H1 (cell line): ENCODE measurements around the gene COL5A3. TPM values are rescaled to one million over a fixed set of nuclear protein-coding genes. Genes with fewer than 3 reads are reported as not detected.

ENCODE experiments used
- CTCF ChIA-PET: fragments of 300-600 bp; sonication (Branson Sonifier 250); formaldehyde crosslinking; loops from one replicate; lab custom pipeline; 2021; ENCODE audit not compliant: partially characterized antibody; lab: Charles Lee
- POLR2A ChIA-PET: fragments of 300-600 bp; sonication (Branson Sonifier 250); formaldehyde crosslinking; loops from one replicate; lab custom pipeline; 2021; ENCODE audit warnings: inconsistent platforms; ENCODE audit not compliant: partially characterized antibody; lab: Charles Lee
- DNase-seq, 2 experiments: peaks; one replicate each; pipeline versions ENCODE4 v3.0.0 to v3.0.0-alpha.2; 2010 to 2022; ENCODE audit warnings: low spot score in 2 of 2, low read depth in 1 of 2, mixed read lengths in 1 of 2
- FAIRE-seq: peaks from 2 replicates; lab custom pipeline; 2011; peaks lifted over from hg19 to GRCh38; lab: Jason Lieb, UNC
- H2AFZ ChIP-seq: 2 replicates; pipeline ENCODE4 v1.8.1; 2012; ENCODE audit warnings: low read length, inconsistent platforms
- H2AK5ac ChIP-seq: 2 replicates; pipeline ENCODE4 v1.6.1; 2013; ENCODE audit warnings: low read depth, low read length
- H2BK120ac ChIP-seq: replicated peaks from 2 replicates; pipeline ENCODE3; 2013; ENCODE audit warnings: low read depth, low read length, inconsistent platforms
- H2BK12ac ChIP-seq: 2 replicates; pipeline ENCODE4 v1.6.1; 2013; ENCODE audit warnings: low read depth, low read length
- H2BK15ac ChIP-seq: 2 replicates; pipeline ENCODE4 v1.6.1; 2013; ENCODE audit warnings: low read length
- H2BK20ac ChIP-seq: 2 replicates; pipeline ENCODE4 v1.6.1; 2013; ENCODE audit warnings: low read length
- H2BK5ac ChIP-seq: 2 replicates; pipeline ENCODE4 v1.6.1; 2013; ENCODE audit warnings: low read depth, low read length
- H3K14ac ChIP-seq: 2 replicates; pipeline ENCODE4 v1.6.1; 2013; ENCODE audit warnings: inconsistent platforms; ENCODE audit not compliant: insufficient read length
- H3K18ac ChIP-seq: 2 replicates; pipeline ENCODE4 v1.6.1; 2013; ENCODE audit warnings: low read length; ENCODE audit errors: extremely low read depth
- H3K23ac ChIP-seq: 2 replicates; pipeline ENCODE4 v1.6.1; 2013; ENCODE audit warnings: inconsistent platforms; ENCODE audit not compliant: insufficient read length
- H3K23me2 ChIP-seq: 2 replicates; pipeline ENCODE4 v1.6.1; 2013; ENCODE audit warnings: low read depth, low read length
- H3K27ac ChIP-seq: 2 replicates; pipeline ENCODE4 v1.6.1; 2011; ENCODE audit warnings: low read depth, low read length, inconsistent platforms
- H3K27me3 ChIP-seq, 4 experiments: replicated peaks in 1 of 4; 1 replicate in 1 of 4; 2 replicates in 3 of 4; pipeline versions ENCODE4 v1.6.1 to v1.8.1; 2011 to 2013; ENCODE audit warnings: low read length in 3 of 4, mild to moderate bottlenecking in 3 of 4, inconsistent platforms in 2 of 4, mixed read lengths in 2 of 4, moderate library complexity in 1 of 4; ENCODE audit not compliant: control insufficient read depth in 3 of 4, insufficient read depth in 3 of 4; ENCODE audit errors: extremely low read depth in 1 of 4
- H3K36me3 ChIP-seq, 4 experiments: 2 replicates each; pipeline versions ENCODE4 v1.6.1 to v1.8.1; 2011 to 2013; ENCODE audit warnings: mild to moderate bottlenecking in 4 of 4, low read length in 3 of 4, moderate library complexity in 2 of 4, control low read depth in 1 of 4, inconsistent platforms in 1 of 4; ENCODE audit not compliant: insufficient read depth in 4 of 4, control insufficient read depth in 2 of 4
- H3K4ac ChIP-seq: replicated peaks from 2 replicates; pipeline ENCODE3; 2013; ENCODE audit warnings: low read length, low read depth, mixed read lengths, inconsistent platforms; ENCODE audit not compliant: insufficient read length
- H3K4me1 ChIP-seq, 4 experiments: replicated peaks in 1 of 4; 1 replicate in 1 of 4; 2 replicates in 3 of 4; pipeline versions ENCODE4 v1.6.1 to v1.8.1; 2011 to 2013; ENCODE audit warnings: low read length in 3 of 4, inconsistent platforms in 2 of 4, mixed read lengths in 1 of 4; ENCODE audit not compliant: insufficient read depth in 4 of 4, control insufficient read depth in 3 of 4
- H3K4me2 ChIP-seq, 2 experiments: 2 replicates each; pipeline versions ENCODE4 v1.6.1 to v1.8.1; 2011 to 2013; ENCODE audit warnings: low read depth in 2 of 2, low read length in 2 of 2, control low read depth in 1 of 2, inconsistent platforms in 1 of 2, mild to moderate bottlenecking in 1 of 2; ENCODE audit not compliant: insufficient read depth in 1 of 2
- H3K4me3 ChIP-seq, 4 experiments: fragments of 200-600, 300-600 bp in 1 of 4; sonication (generic), shearing (Covaris generic), sonication (Bioruptor Twin) in 1 of 4; 2 replicates each; pipeline versions ENCODE4 v1.5.1 to v1.8.1; 2011 to 2016; ENCODE audit warnings: low read length in 4 of 4, low read depth in 3 of 4, control low read depth in 2 of 4, inconsistent platforms in 2 of 4, mild to moderate bottlenecking in 2 of 4, mixed read lengths in 1 of 4, moderate library complexity in 1 of 4; ENCODE audit not compliant: insufficient read depth in 2 of 4; ENCODE audit errors: extremely low read depth in 1 of 4
- H3K56ac ChIP-seq: replicated peaks from 2 replicates; pipeline ENCODE3; 2013; ENCODE audit warnings: low read depth, mild to moderate bottlenecking, mixed read lengths, low read length, inconsistent platforms; ENCODE audit not compliant: insufficient read length
- H3K79me1 ChIP-seq: 2 replicates; pipeline ENCODE4 v1.6.1; 2013; ENCODE audit warnings: low read depth, low read length, control low read depth
- H3K79me2 ChIP-seq, 2 experiments: 2 replicates each; pipeline versions ENCODE4 v1.6.1 to v1.8.1; 2012 to 2013; ENCODE audit warnings: low read length in 2 of 2, mild to moderate bottlenecking in 2 of 2, inconsistent platforms in 1 of 2; ENCODE audit not compliant: insufficient read depth in 2 of 2, control insufficient read depth in 1 of 2
- H3K9ac ChIP-seq, 4 experiments: replicated peaks in 1 of 4; 1 replicate in 1 of 4; 2 replicates in 3 of 4; pipeline versions ENCODE4 v1.6.1 to v1.8.1; 2011 to 2013; ENCODE audit warnings: low read depth in 3 of 4, low read length in 3 of 4, control low read depth in 2 of 4, mild to moderate bottlenecking in 2 of 4, moderate library complexity in 2 of 4, inconsistent platforms in 1 of 4; ENCODE audit errors: extremely low read depth in 1 of 4
- H3K9me3 ChIP-seq, 2 experiments: 2 replicates each; pipeline versions ENCODE4 v1.6.1 to v1.8.1; 2012 to 2013; ENCODE audit warnings: mild to moderate bottlenecking in 2 of 2, moderate library complexity in 2 of 2, control low read depth in 1 of 2, inconsistent platforms in 1 of 2, low read depth in 1 of 2, low read length in 1 of 2, mixed read lengths in 1 of 2; ENCODE audit not compliant: insufficient read depth in 2 of 2
- H4K20me1 ChIP-seq, 2 experiments: replicated peaks in 1 of 2; 2 replicates each; pipeline versions ENCODE3 to v1.8.1; 2011 to 2013; ENCODE audit warnings: inconsistent platforms in 2 of 2, low read length in 2 of 2, mild to moderate bottlenecking in 1 of 2; ENCODE audit not compliant: insufficient read depth in 2 of 2, control insufficient read depth in 1 of 2
- H4K5ac ChIP-seq: 2 replicates; pipeline ENCODE4 v1.6.1; 2013; ENCODE audit warnings: low read length, low read depth, mixed read lengths, inconsistent platforms; ENCODE audit not compliant: insufficient read length
- H4K8ac ChIP-seq: 2 replicates; pipeline ENCODE4 v1.8.0; 2013; ENCODE audit warnings: mild to moderate bottlenecking, moderate library complexity, low read length, inconsistent platforms; ENCODE audit not compliant: insufficient read depth; ENCODE audit errors: extremely low read depth
- H4K91ac ChIP-seq: replicated peaks from 2 replicates; pipeline ENCODE3; 2013; ENCODE audit warnings: low read length, mixed read lengths, inconsistent platforms; ENCODE audit not compliant: insufficient read length
- CBX8 ChIP-seq: fragments of 300-800, 300-1000 bp; sonication (generic); IDR thresholded peaks from 2 replicates; pipeline ENCODE4 v1.7.1; 2016; ENCODE audit warnings: low read depth, low read length, borderline replicate concordance
- CHD1 ChIP-seq: IDR thresholded peaks from 2 replicates; pipeline ENCODE4 v1.6.1; 2012; ENCODE audit warnings: low read depth, low read length, improper control_type of control experiment
- CTBP2 ChIP-seq: IDR thresholded peaks from 2 replicates; pipeline ENCODE4 v1.7.0; 2011; ENCODE audit warnings: borderline replicate concordance, mild to moderate bottlenecking, moderate library complexity, mixed read lengths, low read length; ENCODE audit not compliant: insufficient read depth, insufficient read length
- EP300 ChIP-seq, 2 experiments: IDR thresholded peaks; 1 replicate in 1 of 2; 2 replicates in 1 of 2; pipeline ENCODE4 v1.6.1; 2011 to 2012; ENCODE audit warnings: low read depth in 2 of 2, low read length in 2 of 2, mild to moderate bottlenecking in 2 of 2, borderline replicate concordance in 1 of 2, inconsistent platforms in 1 of 2, moderate library complexity in 1 of 2
- FOSL1 ChIP-seq: IDR thresholded peaks from 2 replicates; pipeline ENCODE4 v1.6.1; 2011; ENCODE audit warnings: mild to moderate bottlenecking, low read depth, low read length, moderate library complexity; ENCODE audit not compliant: insufficient read depth
- KDM5A ChIP-seq: fragments of 200-600 bp; IDR thresholded peaks from 2 replicates; pipeline ENCODE4 v1.7.1; 2012; ENCODE audit warnings: mild to moderate bottlenecking, low read length, inconsistent platforms, mixed read lengths
- NANOG ChIP-seq: IDR thresholded peaks from 2 replicates; pipeline ENCODE4 v1.6.1; 2011; ENCODE audit warnings: low read length, low read depth, mild to moderate bottlenecking, inconsistent platforms; ENCODE audit not compliant: insufficient read depth, poor library complexity, severe bottlenecking
- RBBP5 ChIP-seq: IDR thresholded peaks from 2 replicates; pipeline ENCODE4 v1.7.1; 2012; ENCODE audit warnings: low read depth, mild to moderate bottlenecking, inconsistent platforms, low read length, moderate library complexity, borderline replicate concordance
- RXRA ChIP-seq: IDR thresholded peaks from 2 replicates; pipeline ENCODE4 v1.6.1; 2011; ENCODE audit warnings: low read depth, mild to moderate bottlenecking, low read length, moderate library complexity; ENCODE audit not compliant: insufficient read depth
- SAP30 ChIP-seq: fragments of 300-600 bp; sonication (generic); IDR thresholded peaks from 2 replicates; pipeline ENCODE4 v1.7.1; 2012; ENCODE audit warnings: low read length, moderate library complexity, mild to moderate bottlenecking, inconsistent platforms; ENCODE audit not compliant: insufficient read depth, insufficient replicate concordance
- TBP ChIP-seq: IDR thresholded peaks from 2 replicates; pipeline ENCODE4 v1.6.1; 2011; ENCODE audit warnings: low read depth, low read length, improper control_type of control experiment
- TEAD4 ChIP-seq: IDR thresholded peaks from 2 replicates; pipeline ENCODE4 v1.6.1; 2012; ENCODE audit warnings: low read depth, low read length, inconsistent platforms, mixed read lengths
- WGBS, 2 experiments: shearing (Covaris generic) in 1 of 2; methylation state at CpG; one replicate each; pipeline versions ENCODE4 v1.1.6 to v1.1.7; 2013 to 2015; ENCODE audit warnings: low lambda C conversion rate in 2 of 2, mixed read lengths in 2 of 2, inconsistent platforms in 1 of 2, low coverage in 1 of 2, missing lambda C conversion rate in 1 of 2; ENCODE audit not compliant: insufficient replicate concordance in 2 of 2, insufficient coverage in 1 of 2, insufficient read length in 1 of 2; ENCODE audit errors: extremely low coverage in 1 of 2, missing lambda C conversion rate in 1 of 2; 5-methylcytosine and 5-hydroxymethylcytosine counted together
- polyA plus RNA-seq, 7 experiments: library from polyadenylated mRNA; depleted of rRNA in 3 of 7; stranded (reverse) in 5 of 7; unstranded in 2 of 7; fragments of >200 nt in 5 of 7; fragments of 200-250 nt in 2 of 7; gene quantifications; 1 replicate in 5 of 7; 2 replicates in 1 of 7; 4 replicates in 1 of 7; pipeline versions ENCODE4 v1.2.1 to v1.2.3, GENCODE V29; 2011 to 2013; ENCODE audit warnings: missing spikeins in 2 of 7, mixed read lengths in 2 of 7
- total RNA-seq: library from RNA; stranded (reverse); fragmentation: NEBNext Ultra II Directional; extraction: Animal tissue kit (Norgen Biotek cat#: 25700); gene quantifications from 2 replicates; pipeline ENCODE4 v1.2.1, GENCODE V29; 2021
- TF ChIP-seq, protein P1 (sequence below): IDR thresholded peaks from 2 replicates; pipeline ENCODE4 v1.6.1; 2012; ENCODE audit warnings: inconsistent platforms

Gene COL5A3
- total and polyA plus RNA-seq, 2 of the 8 experiments (the other 6 are each of a cell fraction or from before 2014, with no cell fraction given): 0.67 to 0.74 TPM

DNA sequence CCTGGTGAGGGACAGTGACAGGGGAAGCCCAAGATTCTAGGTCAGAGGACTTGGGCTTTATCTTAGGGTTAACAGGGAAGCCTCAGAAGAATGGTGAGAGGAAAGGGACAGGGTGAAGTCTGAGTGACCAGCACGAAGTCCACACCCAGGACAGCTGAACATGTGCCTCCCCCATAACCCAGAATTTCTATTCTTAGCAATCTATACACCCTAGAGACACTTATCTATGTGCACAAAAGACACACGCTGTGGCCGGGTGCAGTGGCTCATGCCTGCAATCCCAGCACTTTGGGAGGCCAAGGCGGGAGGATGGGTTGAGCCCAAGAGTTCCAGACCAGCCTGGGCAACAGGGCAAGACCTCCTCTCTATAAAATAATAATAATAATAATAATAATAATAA, 62.9 kb downstream of the COL5A3 start:
- H3K23ac ChIP-seq: no peak overlapping the region
- no peak for FAIRE-seq
- POLR2A ChIA-PET: no interaction called here
- TF ChIP-seq KDM5A (no peak), FOSL1 (no peak), EP300 (IDR thresholded peaks at IDR 0.05; ENCODE audit: borderline replicate concordance in 1 of 2, low read depth in 2 of 2, low read length in 2 of 2) (no peak), TBP (no peak), CHD1 (no peak), CBX8 (no peak), CTBP2 (no peak), SAP30 (no peak), RXRA (no peak), RBBP5 (no peak), NANOG (no peak), TEAD4 (no peak)
- TF ChIP-seq, protein P1, sequence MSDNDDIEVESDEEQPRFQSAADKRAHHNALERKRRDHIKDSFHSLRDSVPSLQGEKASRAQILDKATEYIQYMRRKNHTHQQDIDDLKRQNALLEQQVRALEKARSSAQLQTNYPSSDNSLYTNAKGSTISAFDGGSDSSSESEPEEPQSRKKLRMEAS: no peak

More for the DNA sequence above, 62.9 kb downstream of the COL5A3 start:
- H3K23me2 ChIP-seq: peaks cover 4% of the 10 kb centered on the region; the same call in 1 of the 2 replicates
- no peaks in the 10 kb centered on the region; a peak in 1 of 7 replicates for H3K27me3 ChIP-seq
- no peak overlapping the region for H3K14ac ChIP-seq
- H2BK120ac ChIP-seq: no peak overlapping the region
- H2AK5ac ChIP-seq: no peak overlapping the region
- H2BK12ac ChIP-seq: no peak overlapping the region
- H3K79me2 ChIP-seq: no peaks in the 10 kb centered on the region
- H2BK15ac ChIP-seq: no peak overlapping the region
- no peak overlapping the region for H3K4me2 ChIP-seq
- H3K18ac ChIP-seq: no peak overlapping the region
- H4K8ac ChIP-seq: 0 out of 2 replicates have a peak overlapping the region, but pooled peaks have one; percentile 36
- no peak overlapping the region for H3K4me3 ChIP-seq
- no peak overlapping the region for H4K91ac ChIP-seq
- WGBS, 2 experiments: 85% methylated on average over 4 of the region's 4 CpGs; no CpG with 5 or more reads in 1 of the 2 experiments
- no peak overlapping the region for H2BK5ac ChIP-seq
- H3K4me1 ChIP-seq: peaks cover 1 to 11% (median 6%) of the 10 kb centered on the region in 4 experiments
- no peak for DNase-seq
- CTCF ChIA-PET: interaction anchor here (1.7 to 4.5 kb wide), 3 partner anchors 9 to 53 kb away, joined by 5 to 24 read pairs (median 7); no protein-coding TSS in a partner anchor
- H2AFZ ChIP-seq: no peak overlapping the region
- H4K5ac ChIP-seq: no peak overlapping the region
- H3K79me1 ChIP-seq: no peaks in the 10 kb centered on the region
- H3K36me3 ChIP-seq: no peaks in the 10 kb centered on the region
- no peaks in the 10 kb centered on the region for H4K20me1 ChIP-seq
- no peak overlapping the region for H3K27ac ChIP-seq
- no peak overlapping the region for H3K4ac ChIP-seq
- H2BK20ac ChIP-seq: no peak overlapping the region
- no peaks in the 10 kb centered on the region for H3K9me3 ChIP-seq
- H3K9ac ChIP-seq: no peak overlapping the region
- H3K56ac ChIP-seq: no peak overlapping the region
